ENCODE results near the gene PIK3C2B.

PIK3C2B gene

DNA sequence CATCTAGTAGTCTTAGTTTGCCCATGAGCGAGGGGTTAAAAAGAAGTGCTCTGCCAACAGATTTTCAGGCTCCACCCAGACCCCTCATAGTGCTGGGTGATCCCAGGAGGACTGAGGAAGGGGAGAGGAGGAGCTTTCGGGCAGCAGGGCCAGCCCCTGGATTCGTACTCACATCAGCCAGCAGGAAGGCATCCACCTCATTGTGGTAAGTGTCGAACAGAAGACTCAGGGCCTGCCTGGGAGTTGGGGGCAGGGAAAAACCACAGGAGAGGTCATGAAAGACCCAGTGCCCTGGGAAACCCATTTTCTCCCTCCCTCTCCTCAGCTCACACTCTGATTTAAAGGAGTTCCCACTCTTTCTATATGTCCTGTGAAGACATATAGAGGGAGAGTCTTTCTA is 34.9 kb downstream of the PIK3C2B start:
- no peaks in the 10 kb centered on the region for H4K20me1 ChIP-seq (ENCODE audit: insufficient read depth, low read length)
- no peak overlapping the region for H3K9ac ChIP-seq (ENCODE audit: low read length)
- TF ChIP-seq, protein P1, sequence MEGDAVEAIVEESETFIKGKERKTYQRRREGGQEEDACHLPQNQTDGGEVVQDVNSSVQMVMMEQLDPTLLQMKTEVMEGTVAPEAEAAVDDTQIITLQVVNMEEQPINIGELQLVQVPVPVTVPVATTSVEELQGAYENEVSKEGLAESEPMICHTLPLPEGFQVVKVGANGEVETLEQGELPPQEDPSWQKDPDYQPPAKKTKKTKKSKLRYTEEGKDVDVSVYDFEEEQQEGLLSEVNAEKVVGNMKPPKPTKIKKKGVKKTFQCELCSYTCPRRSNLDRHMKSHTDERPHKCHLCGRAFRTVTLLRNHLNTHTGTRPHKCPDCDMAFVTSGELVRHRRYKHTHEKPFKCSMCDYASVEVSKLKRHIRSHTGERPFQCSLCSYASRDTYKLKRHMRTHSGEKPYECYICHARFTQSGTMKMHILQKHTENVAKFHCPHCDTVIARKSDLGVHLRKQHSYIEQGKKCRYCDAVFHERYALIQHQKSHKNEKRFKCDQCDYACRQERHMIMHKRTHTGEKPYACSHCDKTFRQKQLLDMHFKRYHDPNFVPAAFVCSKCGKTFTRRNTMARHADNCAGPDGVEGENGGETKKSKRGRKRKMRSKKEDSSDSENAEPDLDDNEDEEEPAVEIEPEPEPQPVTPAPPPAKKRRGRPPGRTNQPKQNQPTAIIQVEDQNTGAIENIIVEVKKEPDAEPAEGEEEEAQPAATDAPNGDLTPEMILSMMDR (IDR thresholded peaks at IDR 0.05; ENCODE audit: low read length): no peak
- no peak for TF ChIP-seq EZH2phosphoT487 (IDR thresholded peaks at IDR 0.05; ENCODE audit: low read length)
- no peak for TF ChIP-seq EZH2 (optimal IDR thresholded peaks at IDR 0.05; ENCODE audit: low read depth, low read length)
- no peak overlapping the region for H3K4me3 ChIP-seq (ENCODE audit: low read length)
- no peaks in the 10 kb centered on the region for H3K27me3 ChIP-seq (replicated peaks; ENCODE audit: insufficient read depth, low read length)
- no peaks in the 10 kb centered on the region for H3F3A ChIP-seq (ENCODE audit: insufficient read depth, low read length)
- no peak overlapping the region for H3K27ac ChIP-seq (ENCODE audit: low read length)
- H3K4me2 ChIP-seq (ENCODE audit: low read depth, low read length): no peak overlapping the region
- H3K36me3 ChIP-seq (replicated peaks; ENCODE audit: insufficient read depth, low read length): no peaks in the 10 kb centered on the region
- no peak for DNase-seq
- H3K4me1 ChIP-seq (ENCODE audit: low read length): no peaks in the 10 kb centered on the region
- H3K79me2 ChIP-seq (ENCODE audit: low read length): no peaks in the 10 kb centered on the region
- H3K9me3 ChIP-seq (replicated peaks; ENCODE audit: insufficient read depth, low read length): no peaks in the 10 kb centered on the region
- no peak overlapping the region for H2AFZ ChIP-seq (ENCODE audit: low read length)
- no peaks in the 10 kb centered on the region for H3K9me2 ChIP-seq (replicated peaks; ENCODE audit: insufficient read depth, low read length)

DNA sequence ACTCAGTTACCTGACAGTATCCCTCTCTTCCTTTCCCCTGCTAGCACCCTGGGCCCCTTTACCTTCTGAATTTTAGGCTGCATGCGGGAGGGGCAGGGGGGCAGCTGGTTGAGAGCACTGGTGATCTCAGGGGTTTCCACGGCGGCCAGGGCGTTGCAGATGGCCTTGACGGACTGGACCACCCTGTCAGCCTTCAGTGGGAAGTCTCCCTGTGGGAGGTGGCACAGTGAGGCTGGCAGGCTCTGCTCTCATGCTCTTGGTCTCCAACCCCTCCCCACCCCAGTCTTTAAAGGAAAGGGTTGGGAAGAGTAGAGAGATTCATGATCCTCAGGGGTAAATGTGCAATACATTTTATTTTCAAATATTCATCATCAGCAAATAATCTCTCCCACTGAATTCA is 36.9 kb downstream of the PIK3C2B start:
- TF ChIP-seq, protein P1 (IDR thresholded peaks at IDR 0.05; ENCODE audit: low read length): no peak
- TF ChIP-seq EZH2 (optimal IDR thresholded peaks at IDR 0.05; ENCODE audit: low read depth, low read length): no peak
- TF ChIP-seq EZH2phosphoT487 (IDR thresholded peaks at IDR 0.05; ENCODE audit: low read length): no peak
- Histone ChIP-seq H3K4me2 (ENCODE audit: low read depth, low read length) (no peak overlapping the region), H3K9me3 (replicated peaks; ENCODE audit: insufficient read depth, low read length) (no peaks in the 10 kb centered on the region), H3K9ac (ENCODE audit: low read length) (no peak overlapping the region), H3F3A (ENCODE audit: insufficient read depth, low read length) (peaks cover 3% of the 10 kb centered on the region; the same call in 1 of the 2 replicates), H3K79me2 (ENCODE audit: low read length) (no peaks in the 10 kb centered on the region), H4K20me1 (ENCODE audit: insufficient read depth, low read length) (no peaks in the 10 kb centered on the region), H3K9me2 (replicated peaks; ENCODE audit: insufficient read depth, low read length) (no peaks in the 10 kb centered on the region), H2AFZ (ENCODE audit: low read length) (no peak overlapping the region), H3K36me3 (replicated peaks; ENCODE audit: insufficient read depth, low read length) (no peaks in the 10 kb centered on the region), H3K27me3 (replicated peaks; ENCODE audit: insufficient read depth, low read length) (no peaks in the 10 kb centered on the region), H3K4me1 (ENCODE audit: low read length) (peaks cover 7% of the 10 kb centered on the region), H3K4me3 (ENCODE audit: low read length) (no peak overlapping the region), H3K27ac (ENCODE audit: low read length) (no peak overlapping the region)
- DNase-seq: no peak

DNA sequence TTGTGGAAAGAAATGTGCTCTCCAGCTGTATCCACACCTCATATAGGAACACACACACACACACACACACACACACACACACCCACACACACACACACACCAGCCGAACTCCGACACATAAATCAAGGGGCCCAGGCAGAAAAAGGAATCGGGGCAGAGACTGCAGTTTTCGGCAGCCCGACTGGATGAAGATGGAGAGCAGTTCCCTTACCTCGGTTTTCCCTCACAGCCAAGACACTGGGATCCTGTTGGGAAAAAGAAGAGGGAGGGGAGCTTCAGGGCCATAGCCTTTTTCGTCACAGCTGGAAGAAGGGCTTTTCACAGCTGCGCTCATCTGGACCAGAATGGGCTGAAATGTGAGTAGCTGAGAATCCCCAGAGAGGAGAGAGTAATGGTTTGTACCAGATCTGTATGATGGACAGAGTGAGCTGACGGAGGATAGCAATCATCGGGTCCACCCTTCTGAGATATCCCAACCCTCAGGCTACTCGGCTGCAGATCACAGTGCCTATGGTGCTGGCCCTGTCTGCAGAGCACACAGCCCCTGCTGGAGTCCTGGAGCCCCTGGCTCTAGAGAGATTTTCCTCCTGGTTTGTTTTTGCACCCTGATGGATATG is 37.7 kb downstream of the PIK3C2B start:
- Histone ChIP-seq H3K36me3 (replicated peaks; ENCODE audit: insufficient read depth, low read length) (no peaks in the 10 kb centered on the region), H3K9ac (ENCODE audit: low read length) (no peak overlapping the region), H3K27ac (ENCODE audit: low read length) (no peak overlapping the region), H3K4me3 (ENCODE audit: low read length) (no peak overlapping the region), H3K4me1 (ENCODE audit: low read length) (peaks cover 7% of the 10 kb centered on the region), H3K9me2 (replicated peaks; ENCODE audit: insufficient read depth, low read length) (no peaks in the 10 kb centered on the region), H3K27me3 (replicated peaks; ENCODE audit: insufficient read depth, low read length) (no peaks in the 10 kb centered on the region), H3K4me2 (ENCODE audit: low read depth, low read length) (no peak overlapping the region), H2AFZ (ENCODE audit: low read length) (no peak overlapping the region), H3K9me3 (replicated peaks; ENCODE audit: insufficient read depth, low read length) (no peaks in the 10 kb centered on the region), H4K20me1 (ENCODE audit: insufficient read depth, low read length) (no peaks in the 10 kb centered on the region), H3F3A (ENCODE audit: insufficient read depth, low read length) (peaks cover 3% of the 10 kb centered on the region; the same call in 1 of the 2 replicates), H3K79me2 (ENCODE audit: low read length) (no peaks in the 10 kb centered on the region)
- DNase-seq: no peak
- TF ChIP-seq, protein P1 (IDR thresholded peaks at IDR 0.05; ENCODE audit: low read length): no peak
- TF ChIP-seq EZH2 (optimal IDR thresholded peaks at IDR 0.05; ENCODE audit: low read depth, low read length): no peak
- no peak for TF ChIP-seq EZH2phosphoT487 (IDR thresholded peaks at IDR 0.05; ENCODE audit: low read length)
